ENCODE results near the gene VWA3B.

VWA3B gene

GRCh38 chr2:98359986-98360385 is 273.0 kb downstream of the VWA3B start:
- no peaks in the 10 kb centered on the region for H3K9me2 ChIP-seq (replicated peaks; ENCODE audit: low read depth, low read length)

More at GRCh38 chr2:98359986-98360385, 273.0 kb downstream of the VWA3B start:
- H2AFZ ChIP-seq (ENCODE audit: low read length), result no peak overlapping the region
- no peaks in the 10 kb centered on the region for H3K9me3 ChIP-seq (ENCODE audit: insufficient read depth, low read depth, low read length)
- no peaks in the 10 kb centered on the region for H3K36me3 ChIP-seq (ENCODE audit: insufficient read depth, low read length)
- H3F3A ChIP-seq (ENCODE audit: low read depth), result no peaks in the 10 kb centered on the region
- H4K20me1 ChIP-seq (ENCODE audit: insufficient read depth, low read length, poor library complexity, severe bottlenecking), result no peaks in the 10 kb centered on the region
- H3K27me3 ChIP-seq (ENCODE audit: insufficient read depth, low read length, poor library complexity, severe bottlenecking), result no peaks in the 10 kb centered on the region
- TF ChIP-seq EZH2phosphoT487 (IDR thresholded peaks at IDR 0.05; ENCODE audit: borderline replicate concordance), result no peak
- no peak for TF ChIP-seq CTCF (conservative IDR thresholded peaks at IDR 0.05; ENCODE audit: low read length)
- no peak overlapping the region for H3K9ac ChIP-seq (ENCODE audit: low read depth, low read length, poor library complexity, severe bottlenecking)
- H3K4me1 ChIP-seq (ENCODE audit: insufficient read depth, low read length, poor library complexity, severe bottlenecking), result no peaks in the 10 kb centered on the region
- no peak overlapping the region for H3K4me2 ChIP-seq (ENCODE audit: low read depth, low read length, poor library complexity, severe bottlenecking)
- H3K4me3 ChIP-seq (ENCODE audit: low read length, poor library complexity, severe bottlenecking), result no peak overlapping the region
- H3K79me2 ChIP-seq (ENCODE audit: insufficient read depth, low read length), result no peaks in the 10 kb centered on the region
